ENCODE measurements around the gene ADGRD1.

The ADGRD1 gene

GRCh38 chr12:130966443-130967030, 12.8 kb downstream of the ADGRD1 start:
- no peak overlapping the region for H3K4me3 ChIP-seq (ENCODE audit: low read length)
- no peak for TF ChIP-seq ZNF274 (IDR thresholded peaks at IDR 0.05; ENCODE audit: low read depth, low read length)

GRCh38 chr12:130967636-130968035, 13.9 kb downstream of the ADGRD1 start:
- TF ChIP-seq ZNF274 (IDR thresholded peaks at IDR 0.05; ENCODE audit: low read depth, low read length) = no peak
- no peak overlapping the region for H3K4me3 ChIP-seq (ENCODE audit: low read length)

GRCh38 chr12:130968611-130969010, 14.9 kb downstream of the ADGRD1 start:
- no peak overlapping the region for H3K4me3 ChIP-seq (ENCODE audit: low read length)
- TF ChIP-seq ZNF274 (IDR thresholded peaks at IDR 0.05; ENCODE audit: low read depth, low read length) = no peak

- no peak for TF ChIP-seq ZNF274 (IDR thresholded peaks at IDR 0.05; ENCODE audit: low read depth, low read length)
- no peak overlapping the region for H3K4me3 ChIP-seq (ENCODE audit: low read length)
Observed at GRCh38 chr12:130969223-130969622, 15.5 kb downstream of the ADGRD1 start.

GRCh38 chr12:130970165-130970907, 16.6 kb downstream of the ADGRD1 start:
- H3K4me3 ChIP-seq (ENCODE audit: low read length) = no peak overlapping the region

GRCh38 chr12:130970908-130971233, 17.2 kb downstream of the ADGRD1 start:
- no peak overlapping the region for H3K4me3 ChIP-seq (ENCODE audit: low read length)
- no peak for TF ChIP-seq ZNF274 (IDR thresholded peaks at IDR 0.05; ENCODE audit: low read depth, low read length)

More at GRCh38 chr12:130970165-130970907, 16.6 kb downstream of the ADGRD1 start:
- no peak for TF ChIP-seq ZNF274 (IDR thresholded peaks at IDR 0.05; ENCODE audit: low read depth, low read length)

GRCh38 chr12:130971925-130972585, 18.3 kb downstream of the ADGRD1 start:
- H3K4me3 ChIP-seq (ENCODE audit: low read length) = no peak overlapping the region
- TF ChIP-seq ZNF274 (IDR thresholded peaks at IDR 0.05; ENCODE audit: low read depth, low read length) = no peak

GRCh38 chr12:130972586-130972950, 18.9 kb downstream of the ADGRD1 start:
- H3K4me3 ChIP-seq (ENCODE audit: low read length) = no peak overlapping the region
- no peak for TF ChIP-seq ZNF274 (IDR thresholded peaks at IDR 0.05; ENCODE audit: low read depth, low read length)

GRCh38 chr12:130973109-130973508, 19.4 kb downstream of the ADGRD1 start:
- no peak for TF ChIP-seq ZNF274 (IDR thresholded peaks at IDR 0.05; ENCODE audit: low read depth, low read length)
- H3K4me3 ChIP-seq (ENCODE audit: low read length) = no peak overlapping the region

- no peak for TF ChIP-seq ZNF274 (IDR thresholded peaks at IDR 0.05; ENCODE audit: low read depth, low read length)
- no peak overlapping the region for H3K4me3 ChIP-seq (ENCODE audit: low read length)
Observed at GRCh38 chr12:130973906-130974305, 20.2 kb downstream of the ADGRD1 start.

- H3K4me3 ChIP-seq (ENCODE audit: low read length) = no peak overlapping the region
- no peak for TF ChIP-seq ZNF274 (IDR thresholded peaks at IDR 0.05; ENCODE audit: low read depth, low read length)
Observed at GRCh38 chr12:130975116-130975515, 21.4 kb downstream of the ADGRD1 start.

GRCh38 chr12:130976171-130976720, 22.5 kb downstream of the ADGRD1 start:
- H3K4me3 ChIP-seq (ENCODE audit: low read length) = no peak overlapping the region
- no peak for TF ChIP-seq ZNF274 (IDR thresholded peaks at IDR 0.05; ENCODE audit: low read depth, low read length)

GRCh38 chr12:130977046-130977742, 23.5 kb downstream of the ADGRD1 start:
- no peak overlapping the region for H3K4me3 ChIP-seq (ENCODE audit: low read length)
- TF ChIP-seq ZNF274 (IDR thresholded peaks at IDR 0.05; ENCODE audit: low read depth, low read length) = no peak

GRCh38 chr12:130977743-130978095, 24.0 kb downstream of the ADGRD1 start:
- no peak overlapping the region for H3K4me3 ChIP-seq (ENCODE audit: low read length)
- no peak for TF ChIP-seq ZNF274 (IDR thresholded peaks at IDR 0.05; ENCODE audit: low read depth, low read length)
